Chondrocyte (in vitro differentiated cells): ENCODE measurements around the gene ZFAND3. TPM values are rescaled to one million over a fixed set of nuclear protein-coding genes. Genes with fewer than 3 reads are reported as not detected.

ENCODE experiments used
- DNase-seq: peaks from one replicate; pipeline ENCODE4 v3.0.0; 2021; ENCODE audit warnings: mixed read lengths, low spot score
- H3K27ac Mint-ChIP-seq: one replicate; pipeline ENCODE4 v1.8.0; 2021; ENCODE audit warnings: mild to moderate bottlenecking, moderate library complexity, mixed read lengths; ENCODE audit not compliant: unreplicated experiment
- H3K27me3 Mint-ChIP-seq: 2 replicates; pipeline ENCODE4 v1.8.0; 2021; ENCODE audit warnings: low read depth, mixed read lengths
- H3K36me3 Mint-ChIP-seq: 2 replicates; pipeline ENCODE4 v1.8.0; 2021; ENCODE audit warnings: low read depth, mixed read lengths
- H3K4me1 Mint-ChIP-seq: 2 replicates; pipeline ENCODE4 v1.8.0; 2021; ENCODE audit warnings: low read depth, mild to moderate bottlenecking, mixed read lengths
- H3K4me3 Mint-ChIP-seq: one replicate; pipeline ENCODE4 v1.8.0; 2021; ENCODE audit warnings: mild to moderate bottlenecking, moderate library complexity, mixed read lengths; ENCODE audit not compliant: unreplicated experiment
- H3K9me3 Mint-ChIP-seq: 2 replicates; pipeline ENCODE4 v1.8.0; 2021; ENCODE audit warnings: low read depth, mixed read lengths
- total RNA-seq: library from RNA; stranded (reverse); gene quantifications from 3 replicates; pipeline ENCODE4 v1.2.1, GENCODE V29; 2021
- TF ChIP-seq, protein P1 (sequence below): fragments of 200-600 bp; sonication (generic); IDR thresholded peaks from 2 replicates; pipeline ENCODE4 v1.5.0; 2021; ENCODE audit warnings: antibody characterized with exemption, mild to moderate bottlenecking, moderate library complexity

Gene ZFAND3
- total RNA-seq, 1 donor from 2014 or later, result 98.5 TPM

DNA sequence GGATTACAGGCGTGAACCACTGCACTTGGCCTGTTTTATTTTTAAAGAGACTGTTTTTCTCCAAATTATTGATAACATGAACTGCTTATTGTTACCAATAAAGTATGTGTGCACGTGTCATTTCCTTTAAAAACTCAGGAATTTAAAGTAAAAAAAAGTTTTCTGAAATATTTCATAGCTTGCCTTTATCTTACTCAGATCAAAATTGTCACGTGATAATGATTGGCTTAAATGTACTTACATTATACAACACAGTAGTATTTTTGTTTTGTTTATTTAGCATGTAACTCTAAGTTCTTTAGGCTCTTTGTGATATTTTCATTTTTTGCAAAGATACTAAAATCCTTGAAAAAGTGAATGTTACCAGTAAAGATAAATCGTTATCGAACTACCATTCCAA is 174.1 kb downstream of the ZFAND3 start:
- Mint-ChIP-seq H3K36me3 (no peaks in the 10 kb centered on the region), H3K27ac (no peak overlapping the region), H3K9me3 (no peaks in the 10 kb centered on the region), H3K27me3 (no peaks in the 10 kb centered on the region), H3K4me1 (peaks cover 73% of the 10 kb centered on the region), H3K4me3 (no peak overlapping the region)
- TF ChIP-seq, protein P1, sequence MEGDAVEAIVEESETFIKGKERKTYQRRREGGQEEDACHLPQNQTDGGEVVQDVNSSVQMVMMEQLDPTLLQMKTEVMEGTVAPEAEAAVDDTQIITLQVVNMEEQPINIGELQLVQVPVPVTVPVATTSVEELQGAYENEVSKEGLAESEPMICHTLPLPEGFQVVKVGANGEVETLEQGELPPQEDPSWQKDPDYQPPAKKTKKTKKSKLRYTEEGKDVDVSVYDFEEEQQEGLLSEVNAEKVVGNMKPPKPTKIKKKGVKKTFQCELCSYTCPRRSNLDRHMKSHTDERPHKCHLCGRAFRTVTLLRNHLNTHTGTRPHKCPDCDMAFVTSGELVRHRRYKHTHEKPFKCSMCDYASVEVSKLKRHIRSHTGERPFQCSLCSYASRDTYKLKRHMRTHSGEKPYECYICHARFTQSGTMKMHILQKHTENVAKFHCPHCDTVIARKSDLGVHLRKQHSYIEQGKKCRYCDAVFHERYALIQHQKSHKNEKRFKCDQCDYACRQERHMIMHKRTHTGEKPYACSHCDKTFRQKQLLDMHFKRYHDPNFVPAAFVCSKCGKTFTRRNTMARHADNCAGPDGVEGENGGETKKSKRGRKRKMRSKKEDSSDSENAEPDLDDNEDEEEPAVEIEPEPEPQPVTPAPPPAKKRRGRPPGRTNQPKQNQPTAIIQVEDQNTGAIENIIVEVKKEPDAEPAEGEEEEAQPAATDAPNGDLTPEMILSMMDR, result no peak
- no peak for DNase-seq

DNA sequence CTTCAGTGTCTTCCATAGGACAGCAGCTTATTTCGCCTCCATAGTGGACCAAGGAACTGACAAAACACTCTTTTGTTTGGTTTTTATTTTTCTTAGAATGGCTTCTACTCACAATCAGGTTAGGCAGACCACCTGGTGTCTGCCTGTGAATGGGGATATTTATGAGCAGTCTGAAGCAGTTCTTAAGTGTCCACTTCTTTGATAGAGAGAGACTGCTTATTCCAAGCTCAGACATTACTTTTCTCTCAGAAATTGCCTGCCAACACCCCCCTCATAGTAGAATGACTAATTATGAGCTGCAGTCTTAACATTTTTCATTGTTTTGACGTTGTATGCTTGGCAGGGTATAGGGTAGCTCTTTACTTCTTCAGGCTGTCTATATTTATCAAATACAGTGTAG is 174.7 kb downstream of the ZFAND3 start:
- TF ChIP-seq, protein P1, result no peak
- no peak overlapping the region for H3K4me3 Mint-ChIP-seq
- H3K36me3 Mint-ChIP-seq, result no peaks in the 10 kb centered on the region
- H3K27me3 Mint-ChIP-seq, result no peaks in the 10 kb centered on the region
- DNase-seq, result no peak
- peaks cover 67% of the 10 kb centered on the region for H3K4me1 Mint-ChIP-seq
- peak overlapping the region; percentile 53 for H3K27ac Mint-ChIP-seq
- H3K9me3 Mint-ChIP-seq, result no peaks in the 10 kb centered on the region

DNA sequence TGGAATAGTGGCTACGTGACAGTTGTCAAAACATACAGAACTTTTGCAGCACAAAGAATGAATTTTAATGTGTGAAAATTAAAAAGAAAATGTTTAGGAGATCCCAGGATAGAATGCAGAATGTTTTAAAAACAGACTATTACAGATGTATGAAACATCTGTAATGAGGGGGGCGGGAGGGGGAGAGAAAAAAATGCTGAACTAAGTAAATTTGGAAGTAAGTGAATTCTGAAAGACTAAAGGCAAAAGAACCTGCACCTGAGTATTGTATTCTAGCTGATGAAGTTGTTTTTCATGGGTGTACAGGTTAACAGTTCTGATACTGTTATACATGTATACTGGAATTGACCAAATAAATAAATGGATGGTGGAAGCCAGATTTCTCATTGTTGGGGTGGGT is 178.8 kb downstream of the ZFAND3 start:
- H3K9me3 Mint-ChIP-seq, result no peaks in the 10 kb centered on the region
- no peak overlapping the region for H3K27ac Mint-ChIP-seq
- TF ChIP-seq, protein P1, result no peak
- no peak for DNase-seq
- no peak overlapping the region for H3K4me3 Mint-ChIP-seq
- H3K27me3 Mint-ChIP-seq, result no peaks in the 10 kb centered on the region
- H3K36me3 Mint-ChIP-seq, result no peaks in the 10 kb centered on the region
- peaks cover 45% of the 10 kb centered on the region for H3K4me1 Mint-ChIP-seq

DNA sequence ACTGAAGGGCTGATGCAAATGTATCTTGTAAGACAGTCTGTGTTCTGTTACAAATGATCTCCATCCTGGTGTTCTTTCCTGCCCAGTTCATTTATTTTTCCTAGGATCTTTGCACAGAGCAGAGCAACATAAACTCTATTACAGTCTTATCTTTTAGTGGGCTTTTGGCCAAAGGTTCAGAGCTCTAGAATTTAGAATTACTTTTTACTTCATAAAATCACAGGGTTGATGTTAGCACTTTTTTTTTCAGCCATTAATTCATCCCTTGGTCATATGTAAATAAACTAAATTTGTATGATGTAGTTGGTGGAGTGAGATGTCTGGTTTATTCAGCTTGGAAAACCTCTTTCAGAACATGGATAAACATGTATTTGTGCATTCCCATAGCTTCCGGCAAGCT is 181.9 kb downstream of the ZFAND3 start:
- no peak for DNase-seq

DNA sequence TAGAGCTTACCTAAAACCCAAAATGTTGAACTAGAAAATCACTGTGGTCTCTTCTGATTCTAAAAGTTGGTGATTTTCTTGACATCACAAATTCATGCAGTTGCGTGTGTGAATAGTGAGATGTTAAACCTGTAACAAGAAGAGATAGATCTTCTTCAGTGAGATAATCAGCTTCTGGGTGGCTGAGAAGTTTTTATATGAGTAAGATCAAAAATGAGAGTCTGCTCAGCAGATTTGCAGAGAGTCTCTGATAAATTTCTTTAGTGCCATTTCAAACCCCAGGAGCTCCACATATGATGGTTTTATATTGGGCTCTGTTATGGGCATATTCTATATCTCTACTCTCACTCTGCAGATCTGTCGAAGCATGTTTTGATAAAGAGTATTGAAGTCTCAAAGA is 185.4 kb downstream of the ZFAND3 start:
- Mint-ChIP-seq H3K27me3 (no peaks in the 10 kb centered on the region), H3K27ac (no peak overlapping the region), H3K9me3 (no peaks in the 10 kb centered on the region), H3K36me3 (no peaks in the 10 kb centered on the region), H3K4me3 (no peak overlapping the region), H3K4me1 (peaks cover 30% of the 10 kb centered on the region)
- TF ChIP-seq, protein P1, result no peak
- DNase-seq, result no peak

More for the DNA sequence above, 181.9 kb downstream of the ZFAND3 start:
- Mint-ChIP-seq H3K4me1 (peaks cover 24% of the 10 kb centered on the region), H3K9me3 (no peaks in the 10 kb centered on the region), H3K4me3 (no peak overlapping the region), H3K27ac (no peak overlapping the region), H3K36me3 (no peaks in the 10 kb centered on the region), H3K27me3 (no peaks in the 10 kb centered on the region)
- TF ChIP-seq, protein P1, result no peak
